RWPE2 (cell line): ENCODE data around the gene TEX14.

Experiments used
- ATAC-seq: fragments of 200-7000 bp; cut with Tn5 transposase; 3 replicates; pipeline ENCODE4 v1.9.1; 2021; ENCODE audit warnings: low read depth
- DNase-seq: peaks from one replicate; pipeline ENCODE4 v3.0.0-alpha.2; 2020; ENCODE audit warnings: low spot score
- H3K27ac ChIP-seq: fragments of 450-650 bp; 2 replicates; pipeline ENCODE4 v1.5.1; 2017; ENCODE audit warnings: mild to moderate bottlenecking; ENCODE audit not compliant: poor library complexity, severe bottlenecking
- H3K27me3 ChIP-seq: fragments of 250-450 bp; sonication (Bioruptor Pico); 2 replicates; pipeline ENCODE4 v1.5.1; 2021; ENCODE audit warnings: mild to moderate bottlenecking, moderate library complexity; ENCODE audit not compliant: insufficient read depth, poor library complexity, severe bottlenecking
- H3K36me3 ChIP-seq: fragments of 250-450 bp; sonication (Bioruptor Pico); 2 replicates; pipeline ENCODE4 v1.5.1; 2020; ENCODE audit warnings: low read depth, mild to moderate bottlenecking, moderate library complexity
- H3K4me1 ChIP-seq: fragments of 250-450 bp; sonication (Bioruptor Pico); 2 replicates; pipeline ENCODE4 v1.5.1; 2021; ENCODE audit warnings: mild to moderate bottlenecking, moderate library complexity; ENCODE audit not compliant: insufficient read depth, poor library complexity, severe bottlenecking
- H3K4me3 ChIP-seq: fragments of 250-450 bp; sonication (Bioruptor Pico); 2 replicates; pipeline ENCODE4 v1.5.1; 2021; ENCODE audit warnings: mild to moderate bottlenecking, moderate library complexity; ENCODE audit not compliant: severe bottlenecking
- H3K9me3 ChIP-seq: fragments of 250-450 bp; sonication (Bioruptor Pico); 2 replicates; pipeline ENCODE4 v1.5.1; 2021; ENCODE audit warnings: mild to moderate bottlenecking, moderate library complexity; ENCODE audit not compliant: severe bottlenecking
- TF ChIP-seq, protein P1 (sequence below): fragments of 450-650 bp; IDR thresholded peaks from one replicate; pipeline ENCODE4 v1.5.1; 2017; ENCODE audit warnings: mild to moderate bottlenecking, moderate library complexity; ENCODE audit not compliant: poor library complexity, severe bottlenecking

The TEX14 gene

DNA sequence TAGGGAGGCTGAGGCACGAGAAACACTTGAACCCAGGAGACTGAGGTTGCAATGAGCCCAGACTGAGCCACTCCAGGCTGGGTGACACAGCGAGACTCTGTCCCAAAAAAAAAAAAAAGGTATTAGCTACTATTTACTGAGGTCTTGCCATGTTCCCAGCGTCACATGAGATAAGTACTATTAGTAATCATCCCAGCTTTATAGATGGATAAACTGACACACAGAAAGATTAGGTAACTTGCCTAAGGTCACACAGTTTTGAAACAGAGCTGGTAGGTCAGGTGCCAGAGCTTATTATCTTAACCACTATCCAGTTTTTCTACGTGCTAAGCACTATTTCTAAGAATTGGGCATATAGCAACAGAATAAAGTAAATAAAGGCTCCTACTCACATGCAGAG lies 51.6 kb downstream of the TEX14 start:
- H3K36me3 ChIP-seq: no peaks in the 10 kb centered on the region
- H3K27me3 ChIP-seq: no peaks in the 10 kb centered on the region
- H3K27ac ChIP-seq: no peak overlapping the region
- ATAC-seq (no peak), DNase-seq (no peak)
- TF ChIP-seq, protein P1, sequence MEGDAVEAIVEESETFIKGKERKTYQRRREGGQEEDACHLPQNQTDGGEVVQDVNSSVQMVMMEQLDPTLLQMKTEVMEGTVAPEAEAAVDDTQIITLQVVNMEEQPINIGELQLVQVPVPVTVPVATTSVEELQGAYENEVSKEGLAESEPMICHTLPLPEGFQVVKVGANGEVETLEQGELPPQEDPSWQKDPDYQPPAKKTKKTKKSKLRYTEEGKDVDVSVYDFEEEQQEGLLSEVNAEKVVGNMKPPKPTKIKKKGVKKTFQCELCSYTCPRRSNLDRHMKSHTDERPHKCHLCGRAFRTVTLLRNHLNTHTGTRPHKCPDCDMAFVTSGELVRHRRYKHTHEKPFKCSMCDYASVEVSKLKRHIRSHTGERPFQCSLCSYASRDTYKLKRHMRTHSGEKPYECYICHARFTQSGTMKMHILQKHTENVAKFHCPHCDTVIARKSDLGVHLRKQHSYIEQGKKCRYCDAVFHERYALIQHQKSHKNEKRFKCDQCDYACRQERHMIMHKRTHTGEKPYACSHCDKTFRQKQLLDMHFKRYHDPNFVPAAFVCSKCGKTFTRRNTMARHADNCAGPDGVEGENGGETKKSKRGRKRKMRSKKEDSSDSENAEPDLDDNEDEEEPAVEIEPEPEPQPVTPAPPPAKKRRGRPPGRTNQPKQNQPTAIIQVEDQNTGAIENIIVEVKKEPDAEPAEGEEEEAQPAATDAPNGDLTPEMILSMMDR: no peak
- H3K4me3 ChIP-seq: no peak overlapping the region
- H3K4me1 ChIP-seq: peaks cover 3% of the 10 kb centered on the region
- no peaks in the 10 kb centered on the region for H3K9me3 ChIP-seq

DNA sequence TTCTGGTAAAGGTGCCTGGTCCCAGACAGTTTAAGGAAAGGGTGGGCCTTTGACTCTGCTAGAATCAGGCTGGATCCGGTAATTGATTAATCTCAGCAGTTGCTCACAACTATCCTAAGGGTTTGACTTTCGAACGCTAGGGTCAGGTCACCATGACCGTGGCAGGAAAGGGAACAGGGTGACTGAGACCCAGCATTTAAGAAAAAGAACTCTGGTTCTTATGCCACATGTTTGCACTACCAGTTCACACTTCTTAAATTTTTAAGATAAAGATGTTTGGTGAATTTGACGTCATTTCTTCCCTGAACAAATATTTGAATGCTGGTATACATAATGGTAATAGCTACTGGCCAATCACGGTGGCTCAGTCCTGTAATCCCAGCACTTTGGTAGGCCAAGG lies 52.2 kb downstream of the TEX14 start:
- ATAC-seq (no peak), DNase-seq (no peak)
- Histone ChIP-seq H3K27ac (no peak overlapping the region), H3K27me3 (no peaks in the 10 kb centered on the region), H3K9me3 (no peaks in the 10 kb centered on the region), H3K4me3 (no peak overlapping the region), H3K36me3 (no peaks in the 10 kb centered on the region), H3K4me1 (peaks cover 3% of the 10 kb centered on the region)
- TF ChIP-seq, protein P1: no peak

DNA sequence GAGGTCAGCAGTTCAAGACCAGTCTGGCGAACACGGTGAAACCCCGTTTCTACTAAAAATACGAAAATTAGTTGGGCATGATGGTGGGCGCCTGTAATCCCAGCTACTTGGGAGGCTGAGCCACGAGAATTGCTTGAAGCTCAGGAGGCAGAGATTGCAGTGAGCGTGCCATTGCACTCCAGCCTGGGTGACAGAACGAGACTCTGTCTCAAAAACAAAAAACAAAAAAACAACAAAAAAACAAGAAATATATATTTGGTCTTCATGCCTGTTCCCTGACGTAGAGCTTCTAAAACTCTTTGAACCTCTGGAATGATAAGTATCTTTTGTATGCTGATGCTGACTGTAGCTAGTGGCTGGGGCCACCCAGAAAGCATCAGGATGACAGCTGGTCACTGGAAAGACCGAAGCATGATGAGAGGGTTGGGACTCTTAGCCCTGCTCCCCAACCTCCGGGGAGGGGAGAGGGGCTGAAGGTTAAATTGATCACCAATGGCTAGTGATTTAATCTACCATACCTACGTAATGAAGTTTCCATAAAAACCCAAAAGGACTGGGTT lies 54.8 kb downstream of the TEX14 start:
- H3K4me3 ChIP-seq: no peak overlapping the region
- ATAC-seq: no peak
- H3K27ac ChIP-seq: no peak overlapping the region

DNA sequence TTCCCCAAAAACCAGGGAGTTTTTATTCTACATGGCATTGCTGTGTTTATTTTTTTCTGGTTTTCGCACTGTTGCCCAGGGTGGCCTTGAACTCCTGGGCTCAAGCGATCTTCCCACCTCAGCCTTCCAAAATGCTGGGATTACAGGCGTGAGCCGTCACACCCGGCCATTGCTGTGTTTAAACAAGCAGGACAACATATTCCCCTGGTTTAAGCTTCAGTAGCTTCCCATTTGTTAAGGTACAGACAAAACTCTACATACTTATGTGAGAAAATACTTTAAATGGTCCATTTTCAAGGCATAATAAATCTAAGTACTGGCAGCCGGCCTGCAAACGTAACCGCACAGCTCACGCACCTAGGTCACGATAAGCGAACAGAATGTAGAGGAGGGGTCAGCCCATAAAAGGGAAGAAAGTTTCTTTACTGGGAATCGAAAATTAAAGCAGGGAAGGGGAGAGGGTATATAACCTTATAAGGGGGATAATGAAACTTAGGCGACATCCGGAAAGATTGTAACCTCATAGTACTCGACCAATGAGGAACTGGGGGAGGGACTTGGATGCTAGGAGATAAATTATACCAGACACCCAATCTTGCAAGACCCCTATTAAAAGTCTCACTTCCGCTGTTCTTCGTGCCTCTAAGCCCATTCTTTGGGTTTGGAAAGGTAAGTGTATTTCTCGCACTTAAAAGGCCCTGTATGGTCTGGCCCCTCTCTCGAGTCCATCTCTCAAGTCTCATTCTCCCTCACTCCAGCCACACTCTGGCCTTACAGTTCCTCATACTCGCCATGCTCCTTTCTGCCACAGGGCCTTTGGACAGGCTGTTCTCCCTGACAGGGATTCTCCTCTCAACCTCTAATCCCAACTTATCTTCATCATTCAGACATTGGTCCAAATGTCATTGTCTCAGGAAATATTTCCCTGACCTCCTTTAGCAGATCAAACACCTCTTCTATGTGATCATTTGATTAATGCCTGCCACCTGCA lies 59.2 kb downstream of the TEX14 start:
- Histone ChIP-seq H3K9me3 (no peaks in the 10 kb centered on the region), H3K27me3 (no peaks in the 10 kb centered on the region), H3K4me3 (peak overlapping the region; percentile 29), H3K36me3 (no peaks in the 10 kb centered on the region), H3K27ac (peak overlapping the region; percentile 40), H3K4me1 (peaks cover 6% of the 10 kb centered on the region)
- ATAC-seq (no peak), DNase-seq (no peak)
- TF ChIP-seq, protein P1: no peak

More for the DNA sequence above, 54.8 kb downstream of the TEX14 start:
- no peaks in the 10 kb centered on the region for H3K9me3 ChIP-seq
- peaks cover 3% of the 10 kb centered on the region for H3K4me1 ChIP-seq
- no peaks in the 10 kb centered on the region for H3K27me3 ChIP-seq
- TF ChIP-seq, protein P1: no peak
- H3K36me3 ChIP-seq: no peaks in the 10 kb centered on the region
- no peak for DNase-seq
